Nephron (organoid): ENCODE measurements around the gene ATG4B.

Experiments used
- H3K27ac Mint-ChIP-seq, 3 experiments: 2 replicates each; pipeline ENCODE4 v1.8.0; 2020; ENCODE audit warnings: mixed read lengths in 3 of 3, mild to moderate bottlenecking in 2 of 3, moderate library complexity in 1 of 3
- H3K27me3 Mint-ChIP-seq: 2 replicates; pipeline ENCODE4 v1.8.0; 2021; ENCODE audit warnings: low read depth, mild to moderate bottlenecking, moderate library complexity, mixed read lengths
- H3K36me3 Mint-ChIP-seq: 2 replicates; pipeline ENCODE4 v1.8.0; 2020; ENCODE audit warnings: low read depth, mixed read lengths
- H3K4me1 Mint-ChIP-seq: 2 replicates; pipeline ENCODE4 v1.8.0; 2020; ENCODE audit warnings: mixed read lengths
- H3K4me3 Mint-ChIP-seq, 3 experiments: 2 replicates each; pipeline ENCODE4 v1.8.0; 2020; ENCODE audit warnings: mild to moderate bottlenecking in 3 of 3, mixed read lengths in 3 of 3, moderate library complexity in 2 of 3
- H3K9me3 Mint-ChIP-seq: 2 replicates; pipeline ENCODE4 v1.8.0; 2020; ENCODE audit warnings: mixed read lengths
- CTCF ChIP-seq, 3 experiments: fragments of 200-600 bp; sonication (generic); IDR thresholded peaks; one replicate each; pipeline ENCODE4 v1.5.0; 2021; ENCODE audit warnings: antibody characterized with exemption in 3 of 3; ENCODE audit not compliant: unreplicated experiment in 3 of 3

ATG4B gene

DNA sequence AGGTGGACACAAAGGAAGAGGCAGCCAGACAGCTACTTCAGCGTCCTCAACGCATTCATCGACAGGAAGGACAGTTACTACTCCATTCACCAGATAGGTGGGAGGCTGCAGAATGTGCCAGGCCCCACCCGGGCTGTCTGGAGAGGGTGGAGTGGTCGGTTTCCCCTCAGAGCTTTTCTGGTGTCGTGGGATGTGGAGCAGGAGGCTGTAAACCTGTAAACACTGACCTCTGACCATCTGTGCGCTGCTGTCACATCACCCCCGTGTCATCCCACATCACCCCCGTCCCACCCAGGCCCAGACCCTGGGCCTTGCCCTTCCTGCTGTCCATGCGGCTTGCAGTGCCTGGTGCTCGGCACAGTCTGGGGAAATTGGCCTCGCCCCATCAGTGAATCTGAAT is 17.1 kb downstream of the ATG4B start:
- peaks cover 3% of the 10 kb centered on the region for H3K27me3 Mint-ChIP-seq
- no peaks in the 10 kb centered on the region for H3K9me3 Mint-ChIP-seq
- H3K4me1 Mint-ChIP-seq = no peaks in the 10 kb centered on the region
- H3K36me3 Mint-ChIP-seq = peaks cover 63% of the 10 kb centered on the region
- no peak overlapping the region for H3K4me3 Mint-ChIP-seq
- no peak for TF ChIP-seq CTCF (IDR thresholded peaks at IDR 0.05; ENCODE audit: unreplicated experiment in 3 of 3)
- H3K27ac Mint-ChIP-seq = no peak overlapping the region

- TF ChIP-seq CTCF (IDR thresholded peaks at IDR 0.05; ENCODE audit: unreplicated experiment in 3 of 3) = no peak
- H3K27me3 Mint-ChIP-seq = peaks cover 3% of the 10 kb centered on the region
- no peak overlapping the region for H3K4me3 Mint-ChIP-seq
- no peaks in the 10 kb centered on the region for H3K9me3 Mint-ChIP-seq
- no peaks in the 10 kb centered on the region for H3K4me1 Mint-ChIP-seq
- peaks cover 69% of the 10 kb centered on the region for H3K36me3 Mint-ChIP-seq
- no peak overlapping the region for H3K27ac Mint-ChIP-seq
Observed at GRCh38 chr2:241655516-241656189, 18.2 kb downstream of the ATG4B start.

GRCh38 chr2:241656190-241656741 is 18.8 kb downstream of the ATG4B start:
- TF ChIP-seq CTCF (IDR thresholded peaks at IDR 0.05; ENCODE audit: unreplicated experiment in 3 of 3) = no peak
- Mint-ChIP-seq H3K27me3 (peaks cover 6% of the 10 kb centered on the region), H3K4me3 (no peak overlapping the region), H3K27ac (no peak overlapping the region), H3K4me1 (no peaks in the 10 kb centered on the region), H3K9me3 (no peaks in the 10 kb centered on the region), H3K36me3 (peaks cover 65% of the 10 kb centered on the region)

DNA sequence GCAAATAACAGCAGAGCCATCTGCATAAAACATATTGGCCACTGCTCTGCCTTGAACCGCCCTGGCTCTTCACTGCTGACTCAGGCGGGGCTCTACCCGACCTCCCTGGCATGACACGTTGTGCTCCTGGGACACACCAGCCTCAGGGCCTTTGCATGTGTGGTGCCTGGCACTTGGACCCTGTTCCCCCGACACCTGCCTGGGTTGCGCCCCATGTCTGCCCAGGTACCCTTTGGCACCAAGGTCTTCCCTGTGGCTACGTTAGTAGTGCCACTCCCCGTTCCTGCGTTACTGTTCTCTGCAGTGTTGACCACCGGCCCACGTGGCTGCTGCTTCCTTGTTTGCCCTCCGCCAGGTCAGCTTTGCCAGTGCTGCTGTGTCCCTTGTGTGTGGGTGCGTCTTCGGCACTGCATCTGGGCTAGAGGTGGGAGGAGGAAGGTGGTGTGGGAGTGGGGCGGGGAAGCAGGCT is 20.3 kb downstream of the ATG4B start:
- Mint-ChIP-seq H3K4me3 (no peak overlapping the region), H3K9me3 (no peaks in the 10 kb centered on the region), H3K36me3 (peaks cover 60% of the 10 kb centered on the region), H3K27ac (no peak overlapping the region), H3K4me1 (no peaks in the 10 kb centered on the region), H3K27me3 (peaks cover 6% of the 10 kb centered on the region)
- TF ChIP-seq CTCF (IDR thresholded peaks at IDR 0.05; ENCODE audit: unreplicated experiment in 3 of 3) = no peak

DNA sequence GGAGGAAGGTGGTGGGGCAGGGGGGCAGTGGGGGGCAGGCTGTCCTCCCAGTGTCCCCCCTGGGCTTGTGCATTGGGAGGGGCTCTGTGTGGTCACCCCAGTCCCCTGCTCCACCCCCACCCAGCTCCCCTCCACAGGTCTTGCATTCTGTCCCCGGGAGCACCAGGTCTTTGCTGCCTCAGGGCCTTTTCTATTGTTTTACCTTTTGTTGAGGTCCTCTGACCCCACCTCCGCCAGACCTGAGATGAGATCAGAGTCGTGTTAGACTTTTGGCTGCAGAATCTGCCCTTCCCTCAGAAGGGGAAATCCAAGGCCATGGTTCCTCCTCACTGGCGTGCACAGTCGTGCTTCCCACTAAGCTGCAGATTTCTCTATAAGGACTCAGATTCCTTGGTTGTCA is 20.8 kb downstream of the ATG4B start:
- Mint-ChIP-seq H3K27me3 (peaks cover 6% of the 10 kb centered on the region), H3K27ac (no peak overlapping the region), H3K4me3 (no peak overlapping the region), H3K36me3 (peaks cover 56% of the 10 kb centered on the region), H3K4me1 (no peaks in the 10 kb centered on the region), H3K9me3 (no peaks in the 10 kb centered on the region)
- no peak for TF ChIP-seq CTCF (IDR thresholded peaks at IDR 0.05; ENCODE audit: unreplicated experiment in 3 of 3)
